HG03175 (cell line): ENCODE data around the gene VGLL4.

Experiments
- ATAC-seq: cut with Tn5 transposase; IDR thresholded peaks from one replicate; pipeline ENCODE4 v1.9.1; 2021; ENCODE audit warnings: mild to moderate bottlenecking, moderate library complexity; ENCODE audit not compliant: unreplicated experiment

The VGLL4 gene

GRCh38 chr3:11566916-11567315 is 76.8 kb downstream of the VGLL4 start:
- no peak for ATAC-seq

- no peak for ATAC-seq
Observed at GRCh38 chr3:11566478-11566877, 77.2 kb downstream of the VGLL4 start.

GRCh38 chr3:11565932-11566331 is 77.8 kb downstream of the VGLL4 start:
- no peak for ATAC-seq

GRCh38 chr3:11565492-11565891 is 78.2 kb downstream of the VGLL4 start:
- no peak for ATAC-seq

- ATAC-seq, result no peak
Observed at GRCh38 chr3:11565072-11565471, 78.6 kb downstream of the VGLL4 start.

GRCh38 chr3:11564577-11565001 is 79.1 kb downstream of the VGLL4 start:
- ATAC-seq, result no peak

GRCh38 chr3:11563865-11564185 is 79.9 kb downstream of the VGLL4 start:
- ATAC-seq, result no peak

- no peak for ATAC-seq
Observed at GRCh38 chr3:11563159-11563864, 80.4 kb downstream of the VGLL4 start.

- ATAC-seq, result no peak
Observed at GRCh38 chr3:11562277-11562881, 81.3 kb downstream of the VGLL4 start.

GRCh38 chr3:11560746-11561145 is 83.0 kb downstream of the VGLL4 start:
- ATAC-seq, result no peak

GRCh38 chr3:11559816-11560633 is 83.7 kb downstream of the VGLL4 start:
- ATAC-seq, result no peak

- no peak for ATAC-seq
Observed at GRCh38 chr3:11558918-11559815, 84.5 kb downstream of the VGLL4 start.

- ATAC-seq, result no peak
Observed at GRCh38 chr3:11558411-11558903, 85.3 kb downstream of the VGLL4 start.

GRCh38 chr3:11558002-11558401 is 85.7 kb downstream of the VGLL4 start:
- no peak for ATAC-seq

- ATAC-seq, result no peak
Observed at GRCh38 chr3:11556851-11557644, 86.7 kb downstream of the VGLL4 start.

- no peak for ATAC-seq
Observed at GRCh38 chr3:11555881-11556633, 87.7 kb downstream of the VGLL4 start.

- ATAC-seq, result no peak
Observed at GRCh38 chr3:11555211-11555782, 88.4 kb downstream of the VGLL4 start.

- no peak for ATAC-seq
Observed at GRCh38 chr3:11554666-11555065, 89.0 kb downstream of the VGLL4 start.

GRCh38 chr3:11554236-11554610 is 89.5 kb downstream of the VGLL4 start:
- no peak for ATAC-seq
